ENCODE data around the gene MAP3K6.

GRCh38 chr1:27349784-27350662 lies 16.7 kb downstream of the MAP3K6 start:
- TF ChIP-seq CTCF (IDR thresholded peaks at IDR 0.05; ENCODE audit: insufficient read depth, low read length, poor library complexity, severe bottlenecking) (no peak), EZH2phosphoT487 (conservative IDR thresholded peaks at IDR 0.05; ENCODE audit: low read length) (no peak)

Measured in SU-DHL-6 (cell line).